HepG2 (cell line): ENCODE results near the gene RAB24. TPM values are rescaled to one million over a fixed set of nuclear protein-coding genes. Genes with fewer than 3 reads are reported as not detected.

Source experiments
- CREM ChIP-seq, 2 experiments: sonication (generic) in 1 of 2; formaldehyde crosslinking in 1 of 2; IDR thresholded peaks; 2 replicates each; pipeline versions ENCODE4 v1.4.0 to v1.6.1; 2016 to 2020; ENCODE audit warnings: antibody characterized with exemption in 1 of 2, mild to moderate bottlenecking in 1 of 2, missing genetic modification reagents in 1 of 2
- CTCF ChIP-seq: sonication (generic); formaldehyde crosslinking; IDR thresholded peaks from 2 replicates; pipeline ENCODE4 v1.5.0; 2020; ENCODE audit warnings: mild to moderate bottlenecking, missing genetic modification reagents, moderate library complexity
- IKZF4 ChIP-seq: sonication (generic); formaldehyde crosslinking; IDR thresholded peaks from 2 replicates; pipeline ENCODE4 v1.5.1; 2020; ENCODE audit warnings: borderline replicate concordance, mild to moderate bottlenecking, low read depth, missing genetic modification reagents; ENCODE audit errors: not compliant biosample characterization
- KLF6 ChIP-seq: IDR thresholded peaks from 2 replicates; pipeline ENCODE4 v1.8.0; 2016; ENCODE audit warnings: missing biosample characterization, missing genetic modification reagents
- MIER2 ChIP-seq: IDR thresholded peaks from 2 replicates; pipeline ENCODE4 v1.6.1; 2016; ENCODE audit warnings: missing biosample characterization, missing genetic modification reagents
- MTA1 ChIP-seq: sonication (generic); formaldehyde crosslinking; IDR thresholded peaks from 2 replicates; pipeline ENCODE4 v1.4.0; 2020; ENCODE audit warnings: missing genetic modification reagents, mild to moderate bottlenecking, borderline replicate concordance
- PPARG ChIP-seq: conservative IDR thresholded peaks from 2 replicates; pipeline ENCODE4 v1.6.1; 2016; ENCODE audit warnings: missing biosample characterization, missing genetic modification reagents
- SMC3 ChIP-seq: IDR thresholded peaks from 2 replicates; pipeline ENCODE4 v1.6.1; 2011; ENCODE audit warnings: low read length, improper control_type of control experiment
- SP140L ChIP-seq: sonication (generic); formaldehyde crosslinking; IDR thresholded peaks from 2 replicates; pipeline ENCODE4 v1.4.0; 2020; ENCODE audit warnings: missing genetic modification reagents, borderline replicate concordance
- THAP8 ChIP-seq: sonication (generic); formaldehyde crosslinking; IDR thresholded peaks from 2 replicates; pipeline ENCODE4 v1.5.1; 2020; ENCODE audit warnings: missing genetic modification reagents, mild to moderate bottlenecking, borderline replicate concordance
- ZBTB10 ChIP-seq: sonication (generic); formaldehyde crosslinking; IDR thresholded peaks from 2 replicates; pipeline ENCODE4 v1.4.0; 2020; ENCODE audit warnings: missing genetic modification reagents, borderline replicate concordance
- ZBTB38 ChIP-seq: sonication (generic); formaldehyde crosslinking; IDR thresholded peaks from 2 replicates; pipeline ENCODE4 v1.5.1; 2020; ENCODE audit warnings: mild to moderate bottlenecking, missing genetic modification reagents
- ZFX ChIP-seq: sonication (generic); formaldehyde crosslinking; IDR thresholded peaks from 2 replicates; pipeline ENCODE4 v1.4.0; 2020; ENCODE audit warnings: mild to moderate bottlenecking, low read depth, missing genetic modification reagents, moderate library complexity
- ZNF124 ChIP-seq: sonication (generic); formaldehyde crosslinking; IDR thresholded peaks from 2 replicates; pipeline ENCODE4 v1.4.0; 2020; ENCODE audit warnings: missing genetic modification reagents
- ZNF142 ChIP-seq: sonication (generic); formaldehyde crosslinking; IDR thresholded peaks from 2 replicates; pipeline ENCODE4 v1.4.0; 2020; ENCODE audit warnings: missing genetic modification reagents
- ZNF34 ChIP-seq: sonication (generic); formaldehyde crosslinking; IDR thresholded peaks from 2 replicates; pipeline ENCODE4 v1.4.0; 2020; ENCODE audit warnings: mild to moderate bottlenecking, missing genetic modification reagents, borderline replicate concordance
- ZNF660 ChIP-seq: sonication (generic); formaldehyde crosslinking; IDR thresholded peaks from 2 replicates; pipeline ENCODE4 v1.5.1; 2020; ENCODE audit warnings: mild to moderate bottlenecking, low read depth, missing genetic modification reagents, borderline replicate concordance
- ZNF768 ChIP-seq: sonication (generic); formaldehyde crosslinking; IDR thresholded peaks from 2 replicates; pipeline ENCODE4 v1.4.0; 2020; ENCODE audit warnings: missing genetic modification reagents
- ZNF781 ChIP-seq: sonication (generic); formaldehyde crosslinking; IDR thresholded peaks from 2 replicates; pipeline ENCODE4 v1.5.1; 2020; ENCODE audit warnings: borderline replicate concordance, mild to moderate bottlenecking, missing genetic modification reagents; ENCODE audit errors: not compliant biosample characterization
- polyA plus RNA-seq, 8 experiments: library from polyadenylated mRNA; depleted of rRNA in 3 of 8; stranded (reverse) in 7 of 8; unstranded in 1 of 8; fragments of >200 nt; fragmentation: Illumina TruSeq in 4 of 8; extraction: Trizol in 4 of 8; gene quantifications; 2 replicates each; pipeline versions ENCODE4 v1.2.1 to v1.2.3, GENCODE V29; 2011 to 2016; ENCODE audit warnings: low read depth in 4 of 8, missing spikeins in 1 of 8, mixed read lengths in 1 of 8; ENCODE audit not compliant: insufficient read depth in 1 of 8
- total RNA-seq, 5 experiments: library from RNA; depleted of rRNA; stranded (reverse); fragments of >200 nt; fragmentation: Illumina TruSeq; extraction: Trizol; gene quantifications; 2 replicates each; pipeline ENCODE4 v1.2.3, GENCODE V29; 2016; ENCODE audit warnings: low read depth in 1 of 5

RAB24 gene
- total and polyA plus RNA-seq, 2 of the 13 experiments (the other 11 are each of a cell fraction or from before 2014, with no cell fraction given), result 22.9 to 63.7 TPM

- TF ChIP-seq ZNF142 (CRISPR knock-in tag) (no peak), IKZF4 (no peak), MIER2 (CRISPR knock-in tag) (no peak), ZNF34 (CRISPR knock-in tag) (no peak), ZNF660 (CRISPR knock-in tag) (no peak), KLF6 (CRISPR knock-in tag) (no peak), ZFX (CRISPR knock-in tag) (0 out of 2 replicates have a peak, but pooled peaks have one; percentile 17), ZNF781 (no peak), PPARG (CRISPR knock-in tag) (no peak), SP140L (CRISPR knock-in tag) (no peak), ZNF124 (CRISPR knock-in tag) (no peak), MTA1 (no peak), SMC3 (peak; percentile 23; the same call in 1 of the 2 replicates), CTCF (peak; percentile 79), CREM (IDR thresholded peaks at IDR 0.05) (no peak), CREM (CRISPR knock-in tag; IDR thresholded peaks at IDR 0.05) (no peak), ZBTB38 (CRISPR knock-in tag) (peak; percentile 50; the same call in 1 of the 2 replicates), ZBTB10 (CRISPR knock-in tag) (no peak), ZNF768 (no peak), THAP8 (CRISPR knock-in tag) (no peak)
Measured at GRCh38 chr5:177336112-177336511, 32.6 kb upstream of the RAB24 start (continued).
